NCI-H510A treated with DMSO at 0.1 percent for 48 hours (cell line): ENCODE measurements around the gene RYR2.

Experiments used
- DNase-seq: peaks from one replicate; lab custom pipeline; 2025; lab: John Stamatoyannopoulos, UW

Gene RYR2

DNA sequence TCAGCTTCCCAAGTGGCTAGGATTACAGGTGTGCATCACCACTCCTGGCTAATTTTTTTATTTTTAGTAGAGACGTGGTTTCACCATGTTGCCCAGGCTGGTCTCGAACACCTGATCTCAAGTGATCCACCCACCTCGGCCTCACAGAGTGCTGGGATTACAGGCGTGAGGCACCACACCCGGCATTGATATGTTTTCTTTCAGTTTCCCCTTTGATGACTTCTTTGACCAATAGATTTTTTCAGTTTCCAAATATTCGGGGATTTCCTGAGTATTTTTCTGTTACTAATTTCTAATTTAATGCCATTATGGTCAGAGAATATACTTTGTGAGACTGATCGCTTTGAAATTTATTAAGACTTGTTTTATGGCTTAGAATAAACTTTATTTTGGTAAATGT, 406.1 kb downstream of the RYR2 start:
- no peak for DNase-seq

DNA sequence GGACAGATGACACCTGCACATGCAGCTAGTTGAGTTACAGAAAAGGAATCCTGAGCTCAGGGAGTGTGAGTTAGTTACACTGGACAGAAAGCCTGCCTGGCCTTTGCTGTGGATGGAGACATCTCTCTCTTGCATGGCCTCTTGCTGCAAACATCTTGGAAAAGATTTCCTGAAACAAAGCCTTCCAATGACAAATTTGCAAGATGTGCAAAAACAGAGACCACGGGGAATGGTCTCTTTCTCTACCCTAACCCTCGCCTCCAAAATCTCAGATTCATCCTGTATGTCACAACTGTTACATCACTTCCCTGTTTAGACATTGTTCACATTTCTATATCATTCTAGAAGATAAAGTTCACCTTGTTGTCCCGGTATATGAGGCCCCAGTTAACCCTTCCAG, 415.6 kb downstream of the RYR2 start:
- DNase-seq: no peak

DNA sequence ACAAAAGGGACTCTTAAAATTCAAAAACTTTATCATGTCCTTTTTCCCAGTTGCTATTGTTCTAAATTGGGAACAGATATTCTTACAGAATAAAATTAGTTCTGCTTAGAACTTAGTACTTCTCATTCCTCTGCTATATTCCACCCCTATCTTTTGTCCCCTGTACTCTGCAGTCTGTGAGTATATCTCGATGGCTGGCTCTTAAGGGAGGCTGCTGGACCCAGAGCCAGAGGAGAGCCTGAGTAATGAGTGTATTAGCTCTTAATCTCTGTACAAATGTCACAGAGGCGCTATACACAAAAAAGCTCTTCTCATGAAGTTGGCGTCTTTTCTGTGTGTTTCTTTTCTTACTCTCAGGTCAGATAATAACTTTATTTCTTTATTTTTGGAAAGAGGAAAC, 425.3 kb downstream of the RYR2 start:
- no peak for DNase-seq

DNA sequence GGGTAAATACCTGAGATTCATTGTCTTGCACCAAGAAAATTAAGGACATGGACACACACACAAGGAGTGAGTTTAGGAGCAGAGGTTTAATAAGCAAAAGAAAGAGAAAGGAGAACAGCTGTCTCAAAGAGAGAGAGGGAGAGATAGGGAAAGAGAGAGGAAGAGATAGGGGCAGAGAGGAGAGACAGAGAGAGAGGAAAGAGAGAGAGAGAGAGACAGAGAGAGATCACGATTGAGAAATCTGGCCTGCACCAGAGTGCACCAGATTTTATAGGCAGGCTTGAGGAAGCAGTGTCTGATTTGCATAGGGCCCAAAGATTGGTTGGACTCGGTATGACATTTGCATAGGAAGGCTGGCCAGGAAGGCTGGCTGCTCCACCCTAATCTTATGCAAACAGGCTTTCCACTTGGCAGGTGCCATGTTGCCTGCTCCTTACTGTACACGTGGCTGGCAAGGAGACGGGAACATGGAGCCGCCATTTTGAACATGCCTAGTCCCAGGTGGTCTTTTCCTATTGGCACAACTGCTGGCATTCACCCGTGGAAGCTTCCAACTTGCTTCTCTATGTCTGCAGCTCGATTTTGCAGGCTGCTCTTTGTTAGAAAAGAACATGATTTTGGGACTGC, 428.8 kb downstream of the RYR2 start:
- DNase-seq: peak; percentile 60

DNA sequence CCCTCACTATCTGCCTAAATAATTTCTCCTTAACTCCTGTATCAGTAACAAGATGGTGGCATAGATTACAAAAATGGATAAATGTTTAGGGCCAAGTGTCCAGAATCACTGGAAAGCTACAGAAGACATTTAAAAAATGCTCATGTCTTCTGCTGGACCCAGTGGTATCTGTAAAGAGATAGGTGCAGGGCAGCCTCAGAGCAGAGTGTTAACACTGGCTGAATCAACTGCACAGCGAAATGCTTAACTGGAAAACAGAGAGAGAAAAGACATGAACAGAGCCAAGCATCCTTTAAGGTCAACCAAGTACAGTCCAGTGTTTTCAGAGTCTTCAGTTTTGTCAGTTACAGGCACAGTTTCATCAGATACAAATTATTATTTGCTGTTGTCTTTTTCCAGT, 429.4 kb downstream of the RYR2 start:
- no peak for DNase-seq

DNA sequence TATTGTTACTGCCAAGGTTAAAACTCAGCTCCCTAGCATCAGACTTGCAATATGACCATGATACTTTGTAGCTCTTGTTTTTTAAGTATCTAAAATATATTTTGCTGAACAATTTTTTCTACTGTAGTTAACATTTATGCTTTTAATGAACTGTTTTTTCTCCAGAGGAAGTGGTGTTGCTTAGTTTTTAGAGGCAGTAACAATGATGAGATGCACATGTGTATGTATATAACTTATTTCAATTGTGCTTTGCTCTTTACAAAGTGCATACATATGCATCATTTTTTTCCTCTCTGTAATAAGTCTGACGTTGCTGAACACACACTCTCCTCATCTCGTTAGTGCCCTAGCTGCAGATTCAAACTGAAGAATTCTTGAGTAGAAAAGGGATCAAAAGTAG, 430.0 kb downstream of the RYR2 start:
- no peak for DNase-seq

DNA sequence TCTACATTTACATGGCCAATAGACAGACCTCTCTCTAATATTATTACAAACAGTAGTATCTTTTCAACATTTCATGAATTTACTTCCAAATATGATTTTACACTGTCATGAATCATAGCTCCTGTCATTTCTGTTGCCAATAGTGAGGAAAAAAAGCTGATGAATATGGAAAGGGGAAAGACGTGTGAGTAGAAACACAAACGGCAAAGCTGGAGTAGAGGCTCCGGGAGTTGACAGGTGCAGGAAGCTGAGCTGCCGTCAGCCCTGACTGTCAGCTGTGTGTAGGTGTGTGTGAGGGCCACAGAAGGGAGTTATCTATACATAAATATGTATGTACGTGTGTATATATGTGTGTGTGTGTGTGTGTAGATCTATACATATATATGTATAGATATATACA, 431.9 kb downstream of the RYR2 start:
- DNase-seq: no peak

DNA sequence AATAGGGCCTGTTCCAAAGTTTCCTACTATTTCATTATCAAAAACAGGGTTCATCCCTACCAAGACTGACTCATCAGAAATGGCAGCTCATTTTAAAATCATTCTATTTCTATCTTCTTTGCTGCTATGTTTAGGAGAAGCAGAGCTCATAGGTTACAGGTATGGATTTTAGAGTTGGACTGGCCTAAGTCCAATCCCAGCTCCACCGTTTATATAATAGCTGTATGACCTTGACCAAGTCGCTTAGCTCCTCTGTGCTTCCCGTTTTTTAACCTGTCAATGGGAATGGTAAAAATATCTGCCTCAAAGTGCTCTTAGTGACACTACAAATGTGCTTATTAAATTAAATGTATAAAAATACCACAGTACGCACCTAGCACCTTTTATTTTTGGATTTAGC, 436.1 kb downstream of the RYR2 start:
- DNase-seq: no peak

DNA sequence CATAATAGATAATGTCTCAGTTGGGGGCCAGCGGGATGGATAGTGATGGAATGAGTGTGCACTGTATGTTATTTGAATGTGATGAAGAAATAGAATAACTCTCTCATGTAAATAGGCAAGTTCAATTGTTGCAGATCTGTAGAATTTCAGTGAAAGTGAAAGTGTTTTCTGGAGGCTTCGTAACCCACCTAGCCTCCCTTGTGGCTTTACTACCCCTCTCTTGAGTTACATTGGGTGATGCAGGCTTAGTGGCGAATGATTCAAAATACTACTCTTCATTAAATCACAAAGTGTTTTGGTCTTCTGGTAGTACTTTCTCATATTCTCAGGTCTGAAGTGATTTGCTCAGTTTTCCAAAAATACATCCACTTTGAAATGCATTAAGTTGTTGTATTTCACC, 436.9 kb downstream of the RYR2 start:
- DNase-seq: no peak

DNA sequence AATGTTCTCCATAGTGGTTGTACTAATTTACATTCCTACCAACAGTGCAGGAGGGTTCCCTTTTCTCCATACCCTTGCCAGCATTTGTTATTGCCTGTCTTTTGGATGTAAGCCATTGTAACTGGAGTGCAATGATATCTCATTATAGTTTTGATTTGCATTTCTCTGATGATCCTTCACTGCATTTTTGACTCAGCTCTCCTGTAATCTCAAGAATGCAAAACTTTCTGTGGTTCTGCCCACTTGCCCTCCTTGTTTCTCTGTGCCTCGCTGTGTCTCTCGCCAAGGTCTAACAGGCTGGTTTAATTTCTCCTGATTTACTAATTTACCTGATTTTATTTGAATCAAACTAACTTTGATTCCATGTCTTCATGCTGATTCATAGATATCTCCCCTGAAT, 440.8 kb downstream of the RYR2 start:
- DNase-seq: no peak

DNA sequence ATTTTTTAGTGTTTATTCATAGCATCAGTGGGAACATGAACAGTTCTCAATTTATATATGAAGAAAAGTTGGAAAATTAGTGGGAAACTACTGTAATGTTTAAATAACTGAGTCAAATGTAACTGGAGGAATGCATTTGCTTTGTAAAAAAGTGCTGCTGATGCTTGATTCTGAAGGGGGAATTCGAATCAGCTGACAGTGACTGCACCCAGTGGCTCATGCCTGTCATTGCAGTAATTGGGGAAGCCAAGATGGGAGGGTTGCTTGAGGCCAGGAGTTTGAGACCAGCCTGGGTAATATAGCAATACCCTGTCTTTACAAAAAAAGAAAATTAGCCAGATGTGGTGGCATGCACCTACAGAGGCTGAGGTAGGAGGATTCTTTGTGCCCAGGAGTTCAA, 450.4 kb downstream of the RYR2 start:
- no peak for DNase-seq

DNA sequence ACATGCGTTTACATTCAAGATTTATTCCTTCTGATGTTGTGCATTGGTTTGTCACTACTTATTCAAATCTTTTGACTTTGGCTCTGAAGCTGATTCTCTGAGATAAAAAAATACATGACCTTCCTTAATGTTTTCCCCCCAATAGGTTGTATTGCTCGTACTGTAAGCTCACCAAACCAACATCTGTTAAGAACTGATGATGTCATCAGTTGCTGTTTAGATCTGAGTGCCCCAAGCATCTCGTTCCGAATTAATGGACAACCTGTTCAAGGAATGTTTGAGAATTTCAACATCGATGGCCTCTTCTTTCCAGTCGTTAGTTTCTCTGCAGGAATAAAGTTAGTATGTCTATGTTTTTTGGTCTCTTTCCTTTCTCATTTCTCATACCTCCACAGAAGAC, 458.6 kb downstream of the RYR2 start:
- no peak for DNase-seq

DNA sequence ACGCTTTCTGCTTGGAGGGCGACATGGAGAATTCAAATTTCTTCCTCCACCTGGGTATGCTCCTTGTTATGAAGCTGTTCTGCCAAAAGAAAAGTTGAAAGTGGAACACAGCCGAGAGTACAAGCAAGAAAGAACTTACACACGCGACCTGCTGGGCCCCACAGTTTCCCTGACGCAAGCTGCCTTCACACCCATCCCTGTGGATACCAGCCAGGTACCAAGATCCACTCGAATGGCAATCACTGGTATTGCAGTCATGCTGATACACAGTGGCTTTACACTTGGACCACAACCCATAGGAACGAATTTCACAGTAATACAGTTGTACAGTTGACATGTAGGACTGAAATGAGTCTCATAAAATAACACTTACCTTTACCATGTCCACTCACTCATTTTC, 461.3 kb downstream of the RYR2 start:
- no peak for DNase-seq

DNA sequence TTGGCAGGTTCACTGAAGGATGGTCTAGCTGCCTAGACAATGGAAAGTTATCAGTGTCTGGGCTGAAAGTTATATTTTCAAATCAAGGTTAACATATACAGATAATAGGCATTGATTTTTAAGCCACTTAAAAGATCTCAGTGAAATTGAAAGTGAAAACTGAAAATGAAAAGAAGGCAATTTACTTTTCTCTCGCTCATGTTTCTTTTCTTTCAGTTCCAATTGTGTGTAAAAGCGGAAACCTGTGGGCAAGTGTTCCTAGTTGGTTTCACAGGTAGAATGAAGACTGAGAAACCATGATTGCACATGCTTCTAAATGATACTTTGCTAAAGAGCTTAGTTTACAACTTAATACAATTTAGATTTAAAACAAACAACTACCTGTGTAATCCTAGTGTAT, 465.0 kb downstream of the RYR2 start:
- no peak for DNase-seq

DNA sequence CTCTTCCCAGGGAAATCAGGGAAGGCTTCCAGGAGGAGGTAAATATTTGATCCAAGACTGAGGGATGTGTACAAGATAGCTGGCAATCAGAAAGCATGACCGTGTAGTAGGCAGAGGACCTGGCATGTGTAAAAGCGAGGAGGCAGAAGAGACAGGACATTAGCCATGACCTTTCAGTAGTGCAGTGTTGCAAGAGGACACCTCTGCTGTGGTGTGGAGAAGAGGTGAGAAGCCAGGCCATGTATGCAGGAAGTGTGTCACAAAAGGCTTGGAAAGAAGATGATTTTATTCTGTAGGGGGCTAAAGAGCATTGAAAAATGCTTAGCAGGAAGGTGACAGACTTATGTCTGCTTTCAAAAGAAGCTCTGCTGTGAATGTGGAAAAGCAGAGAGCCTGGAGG, 467.8 kb downstream of the RYR2 start:
- DNase-seq: no peak

DNA sequence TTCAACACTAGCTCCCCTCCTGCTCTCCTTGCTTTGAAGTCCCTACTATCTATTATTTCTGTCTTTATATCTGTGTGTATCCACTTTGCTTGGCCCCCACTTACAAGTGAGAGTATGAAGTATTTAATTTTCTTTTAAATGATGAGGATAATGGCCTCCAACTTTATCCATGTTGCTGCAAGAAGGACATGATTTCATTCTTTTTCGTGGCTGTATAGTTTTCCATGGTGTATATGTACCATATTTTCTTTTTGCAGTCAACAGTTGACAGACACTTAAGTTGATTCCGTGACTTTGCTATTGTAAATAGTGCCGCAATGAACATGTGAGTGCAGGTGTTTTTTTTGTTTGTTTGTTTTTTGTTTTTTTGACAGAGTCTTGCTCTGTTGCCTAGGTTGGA, 483.1 kb downstream of the RYR2 start:
- DNase-seq: no peak

DNA sequence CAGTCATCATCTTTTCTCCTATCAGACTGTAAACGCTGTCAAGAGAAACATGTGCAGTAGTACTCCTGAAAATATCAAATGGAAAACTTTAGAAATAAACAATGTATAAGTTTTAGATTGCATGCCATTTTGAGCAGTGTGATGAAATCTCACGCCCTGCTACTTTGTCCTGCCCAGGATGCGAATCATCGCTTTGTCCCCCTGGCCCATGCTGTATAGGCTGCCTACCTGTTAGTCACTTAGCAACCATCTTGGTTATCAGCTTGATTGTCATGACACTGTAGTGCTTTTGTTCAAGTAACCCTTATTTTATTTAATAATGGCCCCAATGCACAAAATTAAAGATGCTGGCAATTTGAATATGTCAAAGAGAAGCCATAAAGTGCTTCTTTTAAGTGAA, 485.8 kb downstream of the RYR2 start:
- DNase-seq: no peak

DNA sequence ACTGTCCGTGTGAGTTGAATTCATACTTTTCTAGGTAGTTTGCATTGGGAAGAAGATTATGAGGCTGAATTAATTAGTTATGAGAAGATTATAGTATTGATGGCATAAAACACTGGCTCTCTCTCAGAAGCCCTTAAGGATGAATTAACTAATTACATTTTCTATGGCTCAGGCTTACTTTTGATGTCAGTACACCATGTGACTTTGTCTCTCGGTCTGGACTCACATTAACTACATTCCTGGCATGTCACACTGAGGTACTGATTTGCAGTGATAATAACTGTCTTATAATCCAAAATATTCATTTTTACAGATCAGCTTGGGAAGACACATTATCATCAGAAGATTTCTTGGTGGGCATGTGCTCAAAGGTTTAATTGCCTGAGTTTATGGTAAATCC, 486.6 kb downstream of the RYR2 start:
- no peak for DNase-seq

DNA sequence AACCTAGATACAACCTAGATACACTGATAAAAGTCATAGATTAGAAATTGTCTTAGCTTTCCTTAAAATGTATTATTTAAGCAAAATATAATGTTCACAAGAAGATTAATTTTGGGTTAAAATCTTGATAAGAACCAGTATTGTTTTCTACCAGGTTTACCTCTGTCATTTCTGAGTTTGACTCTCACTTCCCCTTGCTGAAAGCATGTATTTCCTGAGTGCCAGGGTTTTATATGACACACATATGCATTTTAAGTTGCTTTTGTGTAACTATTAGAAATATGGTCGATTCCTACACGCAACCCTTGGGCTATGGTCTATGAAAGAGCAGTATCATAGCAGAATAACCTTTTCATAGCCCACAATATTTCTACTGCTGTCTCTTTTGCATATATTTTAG, 497.1 kb downstream of the RYR2 start:
- DNase-seq: no peak

DNA sequence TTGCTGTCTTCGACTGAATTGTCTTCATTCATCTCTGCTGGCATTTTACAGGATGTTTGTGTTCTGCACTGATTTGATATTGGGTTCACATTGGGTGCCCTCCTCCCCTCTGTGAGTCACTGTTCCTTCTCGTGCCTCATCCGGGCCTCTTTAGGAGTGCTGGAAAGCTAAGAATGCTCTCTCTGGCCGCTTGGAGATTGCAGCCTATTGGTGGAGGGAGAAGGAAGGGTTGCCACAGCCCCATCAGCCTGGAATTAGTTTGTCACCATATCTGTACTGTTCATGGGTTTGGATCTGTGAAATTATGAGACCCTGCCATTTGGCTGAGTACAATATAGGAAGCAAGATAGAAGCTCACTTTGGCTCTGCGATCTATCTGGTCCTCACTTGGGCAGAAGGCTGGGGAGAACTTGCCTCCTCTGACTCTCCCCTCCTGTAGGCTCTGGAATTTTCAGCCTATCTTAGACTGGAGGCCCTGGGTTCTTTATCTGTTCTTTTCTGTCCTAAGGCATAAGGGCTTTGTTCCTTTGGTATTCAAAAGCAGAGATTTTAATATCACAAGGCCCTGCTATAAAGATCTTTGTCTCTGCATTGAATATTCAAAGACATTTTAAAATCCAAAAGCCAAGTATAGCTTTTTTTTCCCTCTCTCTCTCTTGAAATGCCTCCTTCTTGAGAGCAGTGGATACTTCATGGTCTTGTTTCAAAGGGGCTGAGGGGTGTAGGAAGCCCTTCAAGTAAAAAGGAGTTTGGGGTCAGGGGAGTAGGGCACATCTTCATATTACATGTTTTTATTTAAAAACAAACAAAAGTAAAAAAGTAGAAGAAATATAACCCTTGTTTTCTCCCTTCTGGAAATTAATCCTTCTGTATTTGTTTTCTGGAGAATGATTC, 500.8 kb downstream of the RYR2 start:
- DNase-seq: no peak

DNA sequence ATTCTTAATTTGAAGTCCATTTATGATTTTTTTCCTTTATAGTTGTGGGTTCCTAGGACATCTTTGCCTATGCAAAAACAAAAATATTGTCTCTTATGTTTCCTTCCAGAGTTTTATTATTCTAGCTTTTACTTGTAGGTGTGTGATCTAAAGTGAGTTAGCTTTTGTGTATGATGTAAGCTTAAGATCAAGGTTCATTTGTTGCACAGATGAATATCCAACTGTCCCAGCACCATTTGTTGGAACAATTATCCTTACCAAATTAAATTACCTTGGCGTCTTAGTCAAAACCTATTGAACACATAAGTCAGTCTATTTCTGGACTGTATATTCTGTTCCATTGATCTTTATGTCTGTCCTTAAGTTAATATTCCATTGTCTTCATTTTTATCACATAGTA, 511.1 kb downstream of the RYR2 start:
- DNase-seq: no peak

DNA sequence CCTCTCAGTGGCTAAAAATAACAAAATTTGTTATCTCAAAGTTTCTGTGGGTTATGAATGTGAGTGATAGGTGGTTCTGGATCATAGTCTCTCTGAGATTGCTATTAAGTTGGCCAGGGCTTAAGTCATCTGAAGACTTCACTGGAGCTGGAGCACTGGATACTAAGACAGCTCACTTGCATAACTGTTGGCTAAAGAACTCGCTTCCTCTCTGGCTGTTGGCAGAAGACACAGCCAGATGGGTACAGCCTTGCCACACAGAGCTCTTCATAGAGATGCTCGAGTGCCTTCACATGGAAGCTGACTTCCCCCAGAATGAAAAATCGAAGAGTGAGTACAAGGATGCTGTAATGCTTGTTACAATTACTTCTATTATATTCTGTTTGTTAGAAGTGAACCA, 514.9 kb downstream of the RYR2 start:
- DNase-seq: no peak

DNA sequence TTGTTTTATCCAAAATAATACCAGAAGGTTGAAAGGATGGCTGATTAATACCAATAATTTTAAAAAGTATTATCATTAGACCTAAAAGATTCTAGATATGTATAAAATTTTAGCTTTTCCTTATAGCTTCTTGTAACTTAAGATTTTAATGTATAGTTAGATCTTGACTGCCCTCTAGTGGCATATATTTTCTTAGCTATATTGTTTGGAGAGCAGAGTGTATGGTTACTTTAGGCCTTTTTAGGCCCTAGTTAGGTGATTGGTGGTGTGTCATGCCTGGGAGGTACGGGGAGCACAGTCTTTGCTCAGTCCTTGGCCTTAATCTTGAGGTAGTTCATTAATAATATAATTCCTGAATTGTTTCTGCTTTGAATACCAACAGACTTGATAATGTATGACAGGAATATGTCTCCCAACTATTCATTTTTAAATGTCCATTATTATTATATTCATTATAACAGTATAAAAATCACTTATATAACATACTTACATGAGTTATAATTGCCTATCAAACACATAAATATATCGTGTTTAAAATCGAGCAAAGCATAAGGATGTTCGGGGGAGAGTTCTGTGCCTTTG, 520.3 kb downstream of the RYR2 start:
- DNase-seq: peak; percentile 71

DNA sequence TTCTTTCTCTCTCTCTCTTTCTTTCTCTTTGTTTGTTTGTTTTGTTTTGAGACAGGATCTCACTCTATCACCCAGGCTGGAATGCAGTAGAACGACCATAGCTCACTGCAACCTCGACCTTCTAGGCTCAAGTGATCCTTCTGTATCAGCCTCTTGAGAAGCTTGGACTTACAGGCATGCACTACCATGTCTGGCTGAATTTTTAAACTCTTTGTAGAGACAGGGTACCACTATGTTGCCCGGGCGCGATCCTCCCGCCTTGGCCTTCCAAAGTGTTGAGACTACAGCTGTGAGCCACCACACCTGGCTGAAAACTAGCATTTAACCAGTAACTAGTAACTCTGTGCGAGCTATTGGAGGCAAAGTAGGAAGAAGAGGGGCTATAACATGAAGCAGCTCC, 523.3 kb downstream of the RYR2 start:
- DNase-seq: no peak
